GM12892 (cell line): ENCODE measurements around the gene HCFC2.

Experiments used
- POLR2A ChIP-seq: IDR thresholded peaks from 2 replicates; pipeline ENCODE4 v1.6.1; 2011; ENCODE audit warnings: low read depth, low read length, control low read depth
- POLR2AphosphoS5 ChIP-seq: IDR thresholded peaks from 2 replicates; pipeline ENCODE4 v1.6.1; 2011; ENCODE audit warnings: low read depth, low read length, control low read depth
- TAF1 ChIP-seq: IDR thresholded peaks from 2 replicates; pipeline ENCODE4 v1.6.1; 2011; ENCODE audit warnings: low read depth, mild to moderate bottlenecking, control low read depth, low read length, borderline replicate concordance

DNA sequence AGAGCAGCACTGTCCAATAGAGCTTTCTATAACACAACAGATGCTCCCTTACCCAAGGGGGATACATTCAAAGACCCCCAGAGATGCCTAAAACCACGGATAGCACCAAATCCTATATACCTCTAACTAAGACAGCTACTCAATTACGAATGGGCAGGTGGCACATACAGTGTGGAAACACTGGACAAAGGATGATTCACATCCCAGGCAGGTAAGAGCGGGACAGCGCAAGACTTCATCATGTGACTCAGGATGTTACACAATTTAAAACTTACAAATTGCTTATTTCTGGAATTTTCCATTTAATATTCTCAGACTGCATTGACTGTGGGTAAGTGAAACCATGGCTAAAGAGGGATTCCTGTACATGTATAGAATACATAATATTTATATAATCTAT lies 5.5 kb upstream of the HCFC2 start:
- no peak for TF ChIP-seq POLR2A
- TF ChIP-seq POLR2AphosphoS5: no peak
- no peak for TF ChIP-seq TAF1
